ENCODE results near the gene LMAN2.

DNA sequence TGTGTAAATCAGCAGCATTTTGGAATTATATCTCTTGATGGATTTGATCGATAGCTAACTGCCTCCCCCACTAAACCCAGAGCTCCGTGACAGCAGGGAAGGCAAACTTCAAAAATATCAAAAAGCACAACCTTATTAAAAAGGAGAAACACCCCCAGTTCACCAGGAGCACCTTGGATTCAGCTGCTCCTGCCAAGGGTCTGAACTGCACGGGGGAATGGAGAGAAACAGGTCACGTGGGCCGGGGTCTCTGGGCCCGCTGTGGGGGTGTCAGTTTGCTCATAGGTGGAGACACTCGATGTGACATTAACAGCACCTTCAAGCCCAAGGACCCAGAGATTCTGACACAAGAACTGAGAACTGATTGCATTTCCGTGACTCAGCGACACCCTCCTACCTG, 31.7 kb upstream of the LMAN2 start:
- TF ChIP-seq, protein P1, sequence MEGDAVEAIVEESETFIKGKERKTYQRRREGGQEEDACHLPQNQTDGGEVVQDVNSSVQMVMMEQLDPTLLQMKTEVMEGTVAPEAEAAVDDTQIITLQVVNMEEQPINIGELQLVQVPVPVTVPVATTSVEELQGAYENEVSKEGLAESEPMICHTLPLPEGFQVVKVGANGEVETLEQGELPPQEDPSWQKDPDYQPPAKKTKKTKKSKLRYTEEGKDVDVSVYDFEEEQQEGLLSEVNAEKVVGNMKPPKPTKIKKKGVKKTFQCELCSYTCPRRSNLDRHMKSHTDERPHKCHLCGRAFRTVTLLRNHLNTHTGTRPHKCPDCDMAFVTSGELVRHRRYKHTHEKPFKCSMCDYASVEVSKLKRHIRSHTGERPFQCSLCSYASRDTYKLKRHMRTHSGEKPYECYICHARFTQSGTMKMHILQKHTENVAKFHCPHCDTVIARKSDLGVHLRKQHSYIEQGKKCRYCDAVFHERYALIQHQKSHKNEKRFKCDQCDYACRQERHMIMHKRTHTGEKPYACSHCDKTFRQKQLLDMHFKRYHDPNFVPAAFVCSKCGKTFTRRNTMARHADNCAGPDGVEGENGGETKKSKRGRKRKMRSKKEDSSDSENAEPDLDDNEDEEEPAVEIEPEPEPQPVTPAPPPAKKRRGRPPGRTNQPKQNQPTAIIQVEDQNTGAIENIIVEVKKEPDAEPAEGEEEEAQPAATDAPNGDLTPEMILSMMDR (IDR thresholded peaks at IDR 0.05), result no peak
- no peak for TF ChIP-seq POLR2A (IDR thresholded peaks at IDR 0.05)
- TF ChIP-seq POLR2AphosphoS5 (IDR thresholded peaks at IDR 0.05), result no peak
- no peak for TF ChIP-seq EP300 (IDR thresholded peaks at IDR 0.05)

All from suprapubic skin (tissue), 4 donors.